Endothelial cell (in vitro differentiated cells): ENCODE data around the gene INPP4A. TPM values are rescaled to one million over a fixed set of nuclear protein-coding genes. Genes with fewer than 3 reads are reported as not detected.

ENCODE experiments used
- DNase-seq: peaks from one replicate; pipeline ENCODE4 v3.0.0; 2021; ENCODE audit warnings: low spot score
- H3K27ac Mint-ChIP-seq: one replicate; pipeline ENCODE4 v1.8.0; 2021; ENCODE audit warnings: mixed read lengths, inconsistent platforms; ENCODE audit not compliant: unreplicated experiment
- H3K27me3 Mint-ChIP-seq: one replicate; pipeline ENCODE4 v1.8.0; 2021; ENCODE audit warnings: mild to moderate bottlenecking, moderate library complexity, mixed read lengths, inconsistent platforms; ENCODE audit not compliant: unreplicated experiment
- H3K36me3 Mint-ChIP-seq: one replicate; pipeline ENCODE4 v1.8.0; 2021; ENCODE audit warnings: mild to moderate bottlenecking, low read depth, mixed read lengths, inconsistent platforms; ENCODE audit not compliant: unreplicated experiment
- H3K4me1 Mint-ChIP-seq: one replicate; pipeline ENCODE4 v1.8.0; 2021; ENCODE audit warnings: mild to moderate bottlenecking, mixed read lengths, inconsistent platforms; ENCODE audit not compliant: unreplicated experiment
- H3K4me3 Mint-ChIP-seq: one replicate; pipeline ENCODE4 v1.8.0; 2021; ENCODE audit warnings: mild to moderate bottlenecking, mixed read lengths, inconsistent platforms; ENCODE audit not compliant: unreplicated experiment
- H3K9me3 Mint-ChIP-seq: one replicate; pipeline ENCODE4 v1.8.0; 2021; ENCODE audit warnings: mixed read lengths, inconsistent platforms; ENCODE audit not compliant: unreplicated experiment
- total RNA-seq: library from RNA; stranded (reverse); fragmentation: NEBNext Ultra II Directional; extraction: Animal tissue kit (Norgen Biotek cat#: 25700); gene quantifications from one replicate; pipeline ENCODE4 v1.2.1, GENCODE V29; 2021; ENCODE audit not compliant: unreplicated experiment
- TF ChIP-seq, protein P1 (sequence below): fragments of 200-600 bp; sonication (generic); IDR thresholded peaks from one replicate; pipeline ENCODE4 v1.5.0; 2021; ENCODE audit warnings: antibody characterized with exemption; ENCODE audit not compliant: unreplicated experiment

INPP4A gene
- total RNA-seq, 1 donor from 2014 or later, result 26.8 TPM

DNA sequence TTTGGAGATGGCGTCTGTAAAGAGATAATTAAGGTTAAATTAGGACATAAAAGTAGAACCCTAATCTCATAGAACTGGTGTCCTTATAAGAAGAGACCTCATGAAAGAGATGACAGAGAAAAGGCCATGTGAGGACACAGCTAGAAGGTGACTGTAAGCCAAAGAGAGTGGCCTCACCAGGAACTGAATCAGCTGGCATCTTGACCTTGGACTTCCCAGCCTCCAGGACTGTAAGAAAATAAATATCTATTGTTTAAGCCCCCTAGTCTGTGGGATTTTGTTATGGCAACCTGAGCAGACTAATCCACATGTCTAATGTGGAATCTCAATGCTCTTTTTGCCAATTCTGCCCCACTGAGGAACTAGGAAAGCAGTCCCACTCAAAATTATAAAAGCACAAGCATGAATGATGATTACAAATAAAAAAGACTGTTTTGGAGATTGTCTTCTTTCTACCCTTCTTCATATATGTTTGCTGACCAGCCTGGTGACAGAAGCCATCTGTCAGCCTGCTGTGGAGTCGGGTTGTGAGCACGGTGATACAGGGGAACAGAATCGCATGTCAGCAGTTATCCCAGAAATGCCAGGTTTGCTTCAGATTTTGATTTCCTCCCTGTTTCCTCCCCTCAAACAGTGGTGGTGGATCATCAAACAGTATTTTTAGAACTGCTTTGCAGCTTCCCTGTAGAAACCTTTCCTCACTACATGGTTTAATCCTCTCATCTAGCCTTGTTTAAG lies 54.2 kb downstream of the INPP4A start:
- Mint-ChIP-seq H3K4me1 (peaks cover 12% of the 10 kb centered on the region), H3K27me3 (no peaks in the 10 kb centered on the region), H3K36me3 (peaks cover 30% of the 10 kb centered on the region), H3K4me3 (no peak overlapping the region), H3K9me3 (peaks cover 12% of the 10 kb centered on the region), H3K27ac (no peak overlapping the region)
- no peak for DNase-seq
- TF ChIP-seq, protein P1, sequence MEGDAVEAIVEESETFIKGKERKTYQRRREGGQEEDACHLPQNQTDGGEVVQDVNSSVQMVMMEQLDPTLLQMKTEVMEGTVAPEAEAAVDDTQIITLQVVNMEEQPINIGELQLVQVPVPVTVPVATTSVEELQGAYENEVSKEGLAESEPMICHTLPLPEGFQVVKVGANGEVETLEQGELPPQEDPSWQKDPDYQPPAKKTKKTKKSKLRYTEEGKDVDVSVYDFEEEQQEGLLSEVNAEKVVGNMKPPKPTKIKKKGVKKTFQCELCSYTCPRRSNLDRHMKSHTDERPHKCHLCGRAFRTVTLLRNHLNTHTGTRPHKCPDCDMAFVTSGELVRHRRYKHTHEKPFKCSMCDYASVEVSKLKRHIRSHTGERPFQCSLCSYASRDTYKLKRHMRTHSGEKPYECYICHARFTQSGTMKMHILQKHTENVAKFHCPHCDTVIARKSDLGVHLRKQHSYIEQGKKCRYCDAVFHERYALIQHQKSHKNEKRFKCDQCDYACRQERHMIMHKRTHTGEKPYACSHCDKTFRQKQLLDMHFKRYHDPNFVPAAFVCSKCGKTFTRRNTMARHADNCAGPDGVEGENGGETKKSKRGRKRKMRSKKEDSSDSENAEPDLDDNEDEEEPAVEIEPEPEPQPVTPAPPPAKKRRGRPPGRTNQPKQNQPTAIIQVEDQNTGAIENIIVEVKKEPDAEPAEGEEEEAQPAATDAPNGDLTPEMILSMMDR, result no peak

DNA sequence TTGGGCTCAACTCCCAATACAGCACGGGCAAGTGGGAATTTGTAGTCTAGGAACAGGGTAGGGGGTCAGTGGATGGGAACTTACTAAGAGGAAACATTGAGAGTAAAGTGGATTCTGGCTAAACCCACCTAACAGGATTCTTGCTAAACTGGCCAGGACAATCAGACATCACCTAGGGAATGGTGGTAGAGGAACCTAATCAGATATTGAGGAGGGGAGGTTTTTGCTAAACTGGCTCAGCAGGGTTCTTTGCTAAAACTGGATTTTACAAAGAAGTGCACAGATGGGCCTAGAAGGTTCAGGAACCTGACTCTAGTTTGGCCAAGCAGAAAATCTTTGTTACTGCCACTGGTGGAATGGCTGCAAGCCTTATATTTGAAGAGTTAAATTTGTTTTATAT lies 55.9 kb downstream of the INPP4A start:
- peaks cover 24% of the 10 kb centered on the region for H3K4me1 Mint-ChIP-seq
- H3K27me3 Mint-ChIP-seq, result peaks cover 2% of the 10 kb centered on the region
- H3K9me3 Mint-ChIP-seq, result peaks cover 12% of the 10 kb centered on the region
- H3K27ac Mint-ChIP-seq, result no peak overlapping the region
- peaks cover 26% of the 10 kb centered on the region for H3K36me3 Mint-ChIP-seq
- TF ChIP-seq, protein P1, result no peak
- H3K4me3 Mint-ChIP-seq, result no peak overlapping the region
- DNase-seq, result no peak

DNA sequence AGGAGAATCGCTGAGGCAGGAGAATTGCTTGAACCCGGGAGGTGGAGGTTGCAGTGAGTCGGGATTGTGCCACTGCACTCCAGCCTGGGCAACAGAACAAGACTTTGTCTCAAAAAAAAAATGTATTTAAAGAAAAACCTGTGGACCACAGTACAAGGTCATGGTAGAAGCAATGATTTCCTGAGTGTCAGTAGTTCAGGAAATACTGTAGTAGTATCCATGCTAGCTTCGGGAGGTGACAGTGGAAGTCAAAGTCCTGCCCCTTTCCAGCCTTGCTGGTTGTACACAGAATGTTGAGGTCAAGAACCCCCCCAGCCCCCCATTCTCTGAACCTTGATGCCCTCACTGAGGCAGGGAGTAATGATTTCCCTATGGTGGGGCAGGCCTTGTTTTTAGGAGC lies 56.6 kb downstream of the INPP4A start:
- Mint-ChIP-seq H3K9me3 (peaks cover 12% of the 10 kb centered on the region), H3K27me3 (peaks cover 2% of the 10 kb centered on the region), H3K27ac (no peak overlapping the region), H3K4me1 (peaks cover 27% of the 10 kb centered on the region), H3K36me3 (peaks cover 24% of the 10 kb centered on the region), H3K4me3 (no peak overlapping the region)
- no peak for DNase-seq
- TF ChIP-seq, protein P1, result no peak

DNA sequence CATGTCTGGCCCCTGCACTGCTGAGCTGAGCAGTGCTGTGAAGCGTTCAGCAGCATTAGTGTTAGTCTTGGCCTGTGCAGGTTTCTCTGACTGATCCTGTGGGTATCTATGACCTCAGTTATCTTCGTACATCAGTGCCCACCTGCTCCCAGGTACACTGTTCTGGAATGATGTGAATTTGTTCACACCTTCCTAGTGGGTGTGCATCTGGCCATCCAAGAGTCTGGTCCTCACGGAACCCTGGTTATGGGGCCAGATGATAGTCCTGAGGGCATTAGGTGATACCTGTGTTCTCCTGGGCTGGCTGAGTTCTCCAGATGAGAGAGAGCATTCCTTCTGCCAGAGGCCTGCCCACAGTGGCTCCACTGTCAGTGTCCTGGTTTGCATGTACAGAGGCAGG lies 57.2 kb downstream of the INPP4A start:
- Mint-ChIP-seq H3K4me1 (peaks cover 31% of the 10 kb centered on the region), H3K9me3 (peaks cover 6% of the 10 kb centered on the region), H3K4me3 (no peak overlapping the region), H3K36me3 (peaks cover 17% of the 10 kb centered on the region), H3K27me3 (peaks cover 2% of the 10 kb centered on the region), H3K27ac (peak overlapping the region; percentile 59)
- DNase-seq, result no peak
- TF ChIP-seq, protein P1, result no peak

DNA sequence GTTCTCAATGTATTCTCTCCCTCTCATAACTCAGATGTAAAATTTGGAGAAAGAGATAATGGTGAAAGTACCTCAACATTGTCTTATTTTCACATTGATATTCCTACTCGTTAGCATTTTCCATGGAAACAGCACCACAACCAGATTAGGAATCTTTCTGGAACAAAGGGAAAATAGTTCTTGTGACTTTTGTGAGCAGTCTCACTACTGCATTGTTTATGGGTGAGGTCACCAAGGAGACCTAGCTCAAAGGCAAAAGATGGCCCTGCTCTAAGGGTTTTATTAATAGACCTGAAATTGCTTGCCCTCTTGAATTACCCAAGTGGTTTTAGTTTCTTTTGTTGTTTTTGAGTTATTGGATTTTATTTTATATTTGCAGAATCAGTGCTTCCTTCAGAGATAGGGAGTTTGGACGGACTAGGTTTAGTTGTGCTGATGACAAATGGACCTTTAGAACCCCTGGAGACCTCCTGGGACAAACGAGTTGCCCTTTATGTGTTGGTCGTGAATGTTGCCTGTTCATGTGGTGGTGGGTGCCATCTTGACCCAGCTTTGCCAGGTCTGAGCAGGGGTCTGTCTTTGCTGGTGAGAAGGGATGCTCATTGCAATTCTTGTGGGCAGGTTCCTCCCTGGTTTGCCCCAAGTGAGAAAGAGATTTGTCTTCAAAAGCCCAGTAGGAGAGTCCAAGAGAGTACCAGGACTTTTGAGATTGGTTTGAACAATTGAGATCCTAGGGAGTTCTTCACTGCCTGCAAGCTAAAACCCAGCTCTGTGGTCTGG lies 58.1 kb downstream of the INPP4A start:
- Mint-ChIP-seq H3K36me3 (peaks cover 13% of the 10 kb centered on the region), H3K4me3 (no peak overlapping the region), H3K4me1 (peaks cover 31% of the 10 kb centered on the region), H3K27me3 (peaks cover 2% of the 10 kb centered on the region), H3K9me3 (peaks cover 2% of the 10 kb centered on the region), H3K27ac (no peak overlapping the region)
- DNase-seq, result no peak
- TF ChIP-seq, protein P1, result no peak
